WTC11 (cell line): ENCODE results near the gene TNK1. TPM values are rescaled to one million over a fixed set of nuclear protein-coding genes. Genes with fewer than 3 reads are reported as not detected.

ENCODE experiments used
- ATAC-seq: fragments of 200-7000 bp; cut with Tn5 transposase; 2 replicates; pipeline ENCODE4 v1.10.0; 2021; ENCODE audit warnings: mild to moderate bottlenecking, moderate library complexity
- CTCF ChIA-PET: fragments of 300-600 bp; sonication (Branson Sonifier 250); formaldehyde crosslinking; loops from one replicate; lab custom pipeline; 2021; ENCODE audit warnings: antibody characterized with exemption; lab: Charles Lee
- POLR2A ChIA-PET: fragments of 350-600 bp; sonication (Branson Sonifier 250); formaldehyde crosslinking; loops from one replicate; lab custom pipeline; 2021; ENCODE audit warnings: antibody characterized with exemption; lab: Charles Lee
- DNase-seq: peaks from one replicate; pipeline ENCODE4 v3.0.0; 2021; ENCODE audit warnings: low spot score
- H3K27ac Mint-ChIP-seq: 2 replicates; pipeline ENCODE4 v1.8.0; 2021; ENCODE audit warnings: mixed read lengths
- H3K27me3 Mint-ChIP-seq: 2 replicates; pipeline ENCODE4 v1.8.0; 2021; ENCODE audit warnings: low read depth, mild to moderate bottlenecking, moderate library complexity, mixed read lengths
- H3K36me3 Mint-ChIP-seq: 2 replicates; pipeline ENCODE4 v1.8.0; 2021; ENCODE audit warnings: mixed read lengths
- H3K4me1 Mint-ChIP-seq: 2 replicates; pipeline ENCODE4 v1.8.0; 2022; ENCODE audit warnings: mixed read lengths
- H3K4me3 Mint-ChIP-seq: 2 replicates; pipeline ENCODE4 v1.8.0; 2021; ENCODE audit warnings: mild to moderate bottlenecking, moderate library complexity, mixed read lengths
- H3K9me3 Mint-ChIP-seq: 2 replicates; pipeline ENCODE4 v1.8.0; 2021; ENCODE audit warnings: mixed read lengths
- AR ChIP-seq: fragments of 250-450 bp; sonication (Bioruptor Pico); IDR thresholded peaks from 2 replicates; pipeline ENCODE4 v1.9.0; 2021; ENCODE audit warnings: mild to moderate bottlenecking
- ATF6 ChIP-seq: sonication (generic); formaldehyde crosslinking; IDR thresholded peaks from 2 replicates; pipeline ENCODE4 v1.8.1; 2023; ENCODE audit warnings: mild to moderate bottlenecking, missing genetic modification reagents
- ESRRA ChIP-seq: sonication (generic); formaldehyde crosslinking; IDR thresholded peaks from 2 replicates; pipeline ENCODE4 v1.8.1; 2022; ENCODE audit warnings: mild to moderate bottlenecking, missing genetic modification reagents, borderline replicate concordance
- GABPB1 ChIP-seq: sonication (generic); formaldehyde crosslinking; IDR thresholded peaks from 2 replicates; pipeline ENCODE4 v1.8.1; 2023; ENCODE audit warnings: mild to moderate bottlenecking, missing genetic modification reagents
- GRHL2 ChIP-seq: fragments of 250-450 bp; sonication (Bioruptor Pico); IDR thresholded peaks from 2 replicates; pipeline ENCODE4 v1.8.0; 2022; ENCODE audit warnings: mild to moderate bottlenecking, moderate library complexity; ENCODE audit not compliant: insufficient replicate concordance, severe bottlenecking
- HMGA2 ChIP-seq: fragments of 250-450 bp; sonication (Bioruptor Pico); IDR thresholded peaks from 2 replicates; pipeline ENCODE4 v1.4.0; 2021; ENCODE audit warnings: mild to moderate bottlenecking, moderate library complexity
- IRF2 ChIP-seq: sonication (generic); formaldehyde crosslinking; IDR thresholded peaks from 2 replicates; pipeline ENCODE4 v1.8.0; 2022; ENCODE audit warnings: low read depth, missing genetic modification reagents, borderline replicate concordance
- NFATC4 ChIP-seq: fragments of 250-450 bp; sonication (Bioruptor Pico); IDR thresholded peaks from 2 replicates; pipeline ENCODE4 v1.9.0; 2021; ENCODE audit warnings: mild to moderate bottlenecking
- NFYB ChIP-seq: sonication (generic); formaldehyde crosslinking; conservative IDR thresholded peaks from 2 replicates; pipeline ENCODE4 v1.8.0; 2022; ENCODE audit warnings: low read depth, missing genetic modification reagents
- NR1H2 ChIP-seq: sonication (generic); formaldehyde crosslinking; IDR thresholded peaks from 2 replicates; pipeline ENCODE4 v1.9.0; 2021; ENCODE audit warnings: mild to moderate bottlenecking, moderate library complexity, missing genetic modification reagents
- OVOL2 ChIP-seq: fragments of 250-450 bp; sonication (Bioruptor Pico); IDR thresholded peaks from 2 replicates; pipeline ENCODE4 v1.9.0; 2021; ENCODE audit warnings: mild to moderate bottlenecking, borderline replicate concordance
- PRRX2 ChIP-seq: fragments of 250-450 bp; sonication (Bioruptor Pico); IDR thresholded peaks from 2 replicates; pipeline ENCODE4 v1.8.0; 2021; ENCODE audit warnings: mild to moderate bottlenecking
- RORB ChIP-seq: fragments of 250-450 bp; sonication (Bioruptor Pico); IDR thresholded peaks from 2 replicates; pipeline ENCODE4 v1.9.0; 2021; ENCODE audit warnings: mild to moderate bottlenecking
- SMAD4 ChIP-seq: sonication (generic); formaldehyde crosslinking; IDR thresholded peaks from 2 replicates; pipeline ENCODE4 v1.8.0; 2022; ENCODE audit warnings: mild to moderate bottlenecking, missing genetic modification reagents
- SP1 ChIP-seq: sonication (generic); formaldehyde crosslinking; conservative IDR thresholded peaks from 2 replicates; pipeline ENCODE4 v1.8.1; 2022; ENCODE audit warnings: missing genetic modification reagents
- TCF7 ChIP-seq: sonication (generic); formaldehyde crosslinking; IDR thresholded peaks from 2 replicates; pipeline ENCODE4 v1.8.0; 2022; ENCODE audit warnings: mild to moderate bottlenecking, low read depth, missing genetic modification reagents, moderate library complexity
- TP53 ChIP-seq: sonication (generic); formaldehyde crosslinking; IDR thresholded peaks from 2 replicates; pipeline ENCODE4 v1.8.1; 2023; ENCODE audit warnings: mild to moderate bottlenecking, missing genetic modification reagents
- ZNF263 ChIP-seq: sonication (generic); formaldehyde crosslinking; IDR thresholded peaks from 2 replicates; pipeline ENCODE4 v1.8.1; 2022; ENCODE audit warnings: low read depth, mild to moderate bottlenecking, moderate library complexity, missing genetic modification reagents
- ZNF317 ChIP-seq: sonication (generic); formaldehyde crosslinking; IDR thresholded peaks from 2 replicates; pipeline ENCODE4 v1.8.1; 2023; ENCODE audit warnings: low read depth, mild to moderate bottlenecking, moderate library complexity, missing genetic modification reagents, borderline replicate concordance
- ZNF416 ChIP-seq: fragments of 250-450 bp; sonication (Bioruptor Pico); IDR thresholded peaks from 2 replicates; pipeline ENCODE4 v1.9.0; 2021; ENCODE audit warnings: mild to moderate bottlenecking, inconsistent platforms
- total RNA-seq: library from RNA; stranded (reverse); gene quantifications from 3 replicates; pipeline ENCODE4 v1.2.3, GENCODE V29; 2021
- TF ChIP-seq, protein P1 (sequence below): sonication (generic); formaldehyde crosslinking; IDR thresholded peaks from 2 replicates; pipeline ENCODE4 v1.8.0; 2022; ENCODE audit warnings: mild to moderate bottlenecking, missing genetic modification reagents

The TNK1 gene
- total RNA-seq, 1 experiment from 2014 or later = 9.3 TPM

- TF ChIP-seq AR (CRISPR knock-in tag) (no peak), NR1H2 (CRISPR knock-in tag) (no peak), ZNF416 (no peak), NFYB (CRISPR knock-in tag) (no peak), GABPB1 (CRISPR knock-in tag) (no peak), HMGA2 (CRISPR knock-in tag) (no peak), GRHL2 (CRISPR knock-in tag) (no peak), IRF2 (CRISPR knock-in tag) (no peak), ATF6 (CRISPR knock-in tag) (no peak)
These were observed 37.7 kb downstream of the TNK1 start (continued) for GRCh38 chr17:7418472-7419152.

DNA sequence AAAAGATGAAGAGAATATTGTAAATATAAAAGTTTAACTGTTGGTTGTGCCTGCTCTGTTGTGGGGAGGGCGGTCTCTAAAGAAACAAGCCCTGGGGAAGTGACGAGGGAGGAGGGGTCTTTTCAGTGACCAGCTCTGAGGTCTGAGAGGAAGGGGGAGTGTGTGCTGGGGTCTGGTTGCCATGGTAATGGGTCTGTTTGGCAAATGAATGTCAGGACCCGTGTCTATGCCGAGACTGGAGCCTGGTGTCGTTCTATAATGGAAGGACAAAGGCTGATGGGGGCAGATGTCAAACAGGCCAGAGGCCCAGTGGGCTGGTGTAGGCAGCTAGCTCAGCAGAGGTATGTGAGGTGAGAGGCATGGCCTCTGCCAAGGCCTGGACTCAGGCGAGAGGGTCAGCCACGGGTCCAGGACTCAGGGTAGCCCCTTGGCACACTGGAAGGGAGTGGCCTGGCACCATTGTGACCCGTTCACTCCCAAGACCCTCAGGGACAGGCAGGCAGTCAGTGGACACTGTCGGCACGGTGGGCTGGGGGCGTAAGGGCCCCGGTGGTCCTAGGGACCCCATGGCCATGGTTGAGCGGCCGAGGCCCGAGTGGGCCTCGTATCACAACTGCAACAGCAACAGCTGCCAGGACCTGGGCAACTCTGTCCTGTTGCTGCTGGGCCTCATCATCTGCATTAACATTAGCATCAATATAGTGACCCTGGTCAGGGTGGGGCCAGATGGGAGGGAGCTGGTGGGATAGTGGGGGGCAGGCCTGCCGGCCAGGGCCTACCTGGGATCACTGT is 39.1 kb downstream of the TNK1 start, which contains the start of gene SPEM1:
SPEM1 (plus strand) TSS at position 506 of the 792 bp plus-strand sequence; CDS start at position 567, 61 bp downstream.
- H3K9me3 Mint-ChIP-seq = no peaks in the 10 kb centered on the region
- DNase-seq (no peak), ATAC-seq (no peak; the same call in 1 of the 2 replicates)
- POLR2A ChIA-PET = interaction anchor here (0.7 to 1.1 kb wide), 3 partner anchors 9 to 21 kb away, joined by 3 read pairs; no protein-coding TSS in a partner anchor
- TF ChIP-seq PRRX2 (CRISPR knock-in tag) (no peak), SP1 (CRISPR knock-in tag) (no peak), ESRRA (CRISPR knock-in tag) (no peak), ZNF317 (CRISPR knock-in tag) (no peak), SMAD4 (no peak), TP53 (no peak), TCF7 (CRISPR knock-in tag) (no peak), RORB (CRISPR knock-in tag) (no peak), GABPB1 (CRISPR knock-in tag) (no peak), OVOL2 (no peak), ZNF263 (no peak), NFATC4 (CRISPR knock-in tag) (no peak)
- TF ChIP-seq, protein P1, sequence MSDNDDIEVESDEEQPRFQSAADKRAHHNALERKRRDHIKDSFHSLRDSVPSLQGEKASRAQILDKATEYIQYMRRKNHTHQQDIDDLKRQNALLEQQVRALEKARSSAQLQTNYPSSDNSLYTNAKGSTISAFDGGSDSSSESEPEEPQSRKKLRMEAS (CRISPR knock-in tag) = no peak
- H3K4me3 Mint-ChIP-seq = no peak within 1 kb of the TSS
- H3K27ac Mint-ChIP-seq = no peak within 1 kb of the TSS
- CTCF ChIA-PET = interaction anchor here (0.6 to 2.0 kb wide), 10 partner anchors 11 to 140 kb away, joined by 3 to 7 read pairs (median 4); partner anchors contain the start of genes PLSCR3, TMEM102 and TMEM256
- no peaks in the 10 kb centered on the region for H3K27me3 Mint-ChIP-seq
- peaks cover 15% of the 10 kb centered on the region; the same call in 1 of the 2 replicates for H3K36me3 Mint-ChIP-seq
- H3K4me1 Mint-ChIP-seq = peaks cover 15% of the 10 kb centered on the region
